ENCODE data around the gene NOC4L.

- TF ChIP-seq CTCF (IDR thresholded peaks at IDR 0.05; ENCODE audit: insufficient read depth, low read length, poor library complexity, severe bottlenecking): no peak
- no peak for TF ChIP-seq EZH2phosphoT487 (conservative IDR thresholded peaks at IDR 0.05; ENCODE audit: low read length)
These were observed 42.8 kb downstream of the NOC4L start for GRCh38 chr12:132186857-132187620.

Data from SU-DHL-6 (cell line).